Measurements from ENCODE around the gene PDIA2.

The PDIA2 gene

DNA sequence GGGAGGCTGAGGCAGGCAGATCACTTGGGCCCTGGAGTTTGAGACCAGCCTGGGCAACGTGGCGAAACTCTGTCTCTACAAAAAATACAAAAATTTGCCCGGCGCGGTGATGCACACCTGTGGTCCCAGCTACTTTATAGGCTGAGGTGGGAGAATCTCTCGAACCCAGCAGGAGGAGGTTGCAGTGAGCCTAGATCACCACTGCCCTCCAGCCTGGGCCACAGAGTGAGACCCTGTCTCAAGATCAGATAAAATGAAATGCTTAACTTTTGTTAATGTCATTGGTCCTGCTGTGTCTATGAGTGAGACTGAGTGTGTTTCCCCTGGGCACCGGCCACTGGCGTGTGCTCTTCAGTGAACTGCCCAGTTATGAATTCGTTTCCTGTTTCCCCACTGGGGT lies 37.9 kb upstream of the PDIA2 start:
- TF ChIP-seq, protein P1, sequence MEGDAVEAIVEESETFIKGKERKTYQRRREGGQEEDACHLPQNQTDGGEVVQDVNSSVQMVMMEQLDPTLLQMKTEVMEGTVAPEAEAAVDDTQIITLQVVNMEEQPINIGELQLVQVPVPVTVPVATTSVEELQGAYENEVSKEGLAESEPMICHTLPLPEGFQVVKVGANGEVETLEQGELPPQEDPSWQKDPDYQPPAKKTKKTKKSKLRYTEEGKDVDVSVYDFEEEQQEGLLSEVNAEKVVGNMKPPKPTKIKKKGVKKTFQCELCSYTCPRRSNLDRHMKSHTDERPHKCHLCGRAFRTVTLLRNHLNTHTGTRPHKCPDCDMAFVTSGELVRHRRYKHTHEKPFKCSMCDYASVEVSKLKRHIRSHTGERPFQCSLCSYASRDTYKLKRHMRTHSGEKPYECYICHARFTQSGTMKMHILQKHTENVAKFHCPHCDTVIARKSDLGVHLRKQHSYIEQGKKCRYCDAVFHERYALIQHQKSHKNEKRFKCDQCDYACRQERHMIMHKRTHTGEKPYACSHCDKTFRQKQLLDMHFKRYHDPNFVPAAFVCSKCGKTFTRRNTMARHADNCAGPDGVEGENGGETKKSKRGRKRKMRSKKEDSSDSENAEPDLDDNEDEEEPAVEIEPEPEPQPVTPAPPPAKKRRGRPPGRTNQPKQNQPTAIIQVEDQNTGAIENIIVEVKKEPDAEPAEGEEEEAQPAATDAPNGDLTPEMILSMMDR (IDR thresholded peaks at IDR 0.05; ENCODE audit: low read length, missing control alignments): no peak
- H3K4me3 ChIP-seq (replicated peaks; ENCODE audit: low read depth, low read length): no peak overlapping the region
- no peak for DNase-seq (ENCODE audit: low read depth)

DNA sequence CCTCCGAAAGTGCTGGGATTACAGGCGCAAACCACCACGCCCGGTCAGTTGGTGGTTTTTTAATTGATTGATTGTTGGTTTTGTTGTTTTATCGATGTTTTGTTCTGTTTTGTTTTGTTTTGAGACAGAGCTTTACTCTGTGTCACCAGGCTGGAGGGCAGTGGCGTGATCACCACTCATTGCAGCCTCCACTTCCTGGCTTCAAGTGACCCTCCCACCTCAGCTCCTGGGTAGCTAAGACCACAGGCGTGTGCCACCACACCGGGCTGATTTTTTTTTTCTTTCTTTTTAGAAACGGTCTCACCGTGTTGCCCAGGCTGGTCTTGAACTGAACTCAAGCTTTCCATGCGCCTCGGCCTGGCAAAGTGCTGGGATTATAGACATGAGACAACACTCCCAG lies 35.9 kb upstream of the PDIA2 start:
- TF ChIP-seq, protein P1 (IDR thresholded peaks at IDR 0.05; ENCODE audit: low read length, missing control alignments): no peak
- DNase-seq (ENCODE audit: low read depth): no peak
- H3K4me3 ChIP-seq (replicated peaks; ENCODE audit: low read depth, low read length): no peak overlapping the region

DNA sequence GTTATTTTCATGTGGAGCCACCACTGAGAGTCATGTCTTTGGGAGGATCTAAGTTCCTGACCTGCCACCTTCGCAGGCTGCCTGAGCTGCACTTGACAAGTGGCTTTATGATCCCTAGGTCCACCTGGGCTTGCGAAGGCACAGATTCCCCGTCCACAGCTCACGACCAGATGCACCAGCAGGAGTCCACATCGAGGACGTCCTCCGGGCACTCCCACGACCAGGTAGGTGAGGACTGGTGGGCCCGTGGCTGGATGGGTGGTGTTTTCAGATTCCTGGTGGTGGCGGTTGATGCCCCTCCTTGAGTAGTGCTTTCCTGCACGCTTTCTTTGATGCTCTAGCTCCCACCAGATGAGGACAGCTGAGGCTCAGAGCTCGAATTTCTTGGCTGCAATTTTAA lies 33.5 kb upstream of the PDIA2 start:
- H3K4me3 ChIP-seq (replicated peaks; ENCODE audit: low read depth, low read length): no peak overlapping the region
- DNase-seq (ENCODE audit: low read depth): no peak
- TF ChIP-seq, protein P1 (IDR thresholded peaks at IDR 0.05; ENCODE audit: low read length, missing control alignments): no peak

DNA sequence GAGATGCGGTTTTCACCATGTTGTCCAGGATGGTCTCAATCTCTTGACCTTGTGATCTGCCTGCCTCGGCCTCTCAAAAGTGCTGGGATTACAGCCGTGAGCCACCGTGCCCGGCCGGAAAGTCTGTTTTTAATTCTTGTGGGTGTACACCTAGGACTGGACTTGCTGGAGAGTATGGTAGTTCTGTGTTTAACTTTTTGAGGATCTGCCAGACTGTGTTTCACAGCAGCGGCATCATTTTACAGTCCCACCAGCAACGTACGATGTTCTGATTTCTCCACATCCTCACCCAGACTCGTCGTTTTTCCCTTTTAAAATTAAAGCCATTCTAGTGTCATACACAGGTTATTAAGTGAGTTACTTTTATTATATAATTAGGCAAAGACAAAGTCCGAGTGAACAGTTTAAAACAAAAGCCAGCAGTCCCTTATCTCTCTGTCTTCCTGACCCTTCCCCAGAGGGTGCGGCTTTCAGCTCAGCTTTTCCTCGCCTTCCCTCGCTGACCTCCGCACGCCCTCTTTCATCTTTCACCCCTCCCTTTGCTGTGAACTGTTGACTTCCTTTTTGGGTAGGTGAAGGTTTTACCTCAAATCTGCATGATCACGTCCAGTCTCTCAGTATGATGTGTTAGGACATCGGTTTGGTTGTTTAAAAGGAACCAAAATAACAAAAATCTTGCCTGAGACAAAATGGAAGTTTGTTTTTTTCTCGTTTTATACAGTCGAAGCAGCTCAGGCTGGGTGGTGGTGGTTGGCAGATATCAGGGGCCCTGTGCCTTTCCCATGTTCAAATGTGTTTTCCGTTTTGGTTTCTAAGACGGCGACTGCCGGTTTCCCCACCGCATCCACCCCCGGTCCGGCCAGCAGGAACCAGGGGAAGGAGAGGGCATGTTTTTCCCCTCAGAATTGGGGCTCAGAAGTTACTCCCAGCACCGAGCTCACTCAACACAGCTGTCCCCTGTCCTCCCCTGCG lies 30.3 kb upstream of the PDIA2 start:
- DNase-seq (ENCODE audit: low read depth): no peak

DNA sequence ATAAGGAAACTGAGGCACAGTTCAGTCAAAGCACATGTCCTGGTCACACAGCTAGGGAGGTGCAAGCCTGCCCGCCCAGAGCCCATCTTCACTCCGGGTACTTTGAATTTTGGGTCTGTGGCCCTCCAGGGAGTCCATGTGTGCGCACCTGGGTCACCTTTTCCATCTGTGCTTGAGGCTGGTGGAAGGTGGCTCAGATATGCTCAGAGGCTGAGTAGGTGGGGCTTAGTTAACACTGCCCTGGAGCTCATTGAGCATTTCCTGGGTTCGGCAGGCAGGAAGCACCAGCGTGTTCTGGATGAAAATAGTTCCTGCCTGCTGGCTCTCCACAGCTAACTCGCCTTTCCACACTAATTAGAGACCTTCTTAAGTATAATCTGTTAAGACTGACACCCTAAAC lies 29.1 kb upstream of the PDIA2 start:
- TF ChIP-seq, protein P1 (IDR thresholded peaks at IDR 0.05; ENCODE audit: low read length, missing control alignments): no peak
- DNase-seq (ENCODE audit: low read depth): no peak
- no peak overlapping the region for H3K4me3 ChIP-seq (replicated peaks; ENCODE audit: low read depth, low read length)

More for the DNA sequence above, 30.3 kb upstream of the PDIA2 start:
- no peak overlapping the region for H3K4me3 ChIP-seq (replicated peaks; ENCODE audit: low read depth, low read length)
- TF ChIP-seq, protein P1 (IDR thresholded peaks at IDR 0.05; ENCODE audit: low read length, missing control alignments): no peak

DNA sequence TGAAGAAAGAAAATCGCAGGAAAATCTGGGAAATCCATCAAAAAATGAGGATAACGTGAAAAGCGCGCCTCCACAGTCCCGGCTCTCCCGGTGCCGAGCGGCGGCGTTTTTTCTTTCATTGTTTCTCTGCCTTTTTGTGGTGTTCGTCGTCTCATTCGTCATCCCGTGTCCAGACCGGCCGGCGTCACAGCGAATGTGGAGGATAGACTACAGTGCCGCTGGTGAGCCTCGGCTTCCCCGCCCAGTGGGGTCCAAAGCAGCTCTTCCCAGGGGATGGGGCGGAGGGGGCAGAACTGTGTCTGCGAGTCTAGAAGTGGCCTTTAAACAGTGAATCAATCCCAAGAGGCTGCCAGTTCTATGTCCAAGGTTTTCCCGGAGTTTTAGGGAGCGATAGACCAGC lies 28.5 kb upstream of the PDIA2 start:
- DNase-seq (ENCODE audit: low read depth): no peak
- TF ChIP-seq, protein P1 (IDR thresholded peaks at IDR 0.05; ENCODE audit: low read length, missing control alignments): no peak
- no peak overlapping the region for H3K4me3 ChIP-seq (replicated peaks; ENCODE audit: low read depth, low read length)

Data from fibroblast of pulmonary artery (primary cell).